HepG2 (cell line): ENCODE measurements around the gene P3H2. TPM values are rescaled to one million over a fixed set of nuclear protein-coding genes. Genes with fewer than 3 reads are reported as not detected.

ENCODE experiments used
- ATAC-seq: fragments of 200-7000 bp; cut with Tn5 transposase; 3 replicates; pipeline ENCODE4 v1.9.1; 2020; ENCODE audit warnings: mild to moderate bottlenecking, moderate library complexity
- BruUV-seq: library from RNA; stranded (reverse); fragments of 400-500 nt; replicated peaks from 2 replicates; lab custom pipeline; 2021; lab: Mats Ljungman, UMichigan
- CTCF ChIA-PET: fragments of 300-600 bp; formaldehyde crosslinking; extraction: SDS; loops from one replicate; lab custom pipeline; 2021; ENCODE audit warnings: low total read pairs, inconsistent platforms, low intra/inter-chr PET ratio; lab: Yijun Ruan, JAX
- POLR2A ChIA-PET: fragments of 350-600 bp; sonication (Branson Sonifier 250); formaldehyde crosslinking; loops from one replicate; lab custom pipeline; 2020; ENCODE audit warnings: antibody characterized with exemption, inconsistent platforms; lab: Yijun Ruan, JAX
- DNase-seq: peaks from one replicate; pipeline ENCODE4 v3.0.0-alpha.2; 2015; ENCODE audit warnings: low spot score
- FAIRE-seq: peaks from 3 replicates; lab custom pipeline; 2011; peaks lifted over from hg19 to GRCh38; lab: Jason Lieb, UNC
- H2AFZ ChIP-seq: one replicate; pipeline ENCODE4 v1.6.1; 2011; ENCODE audit warnings: low read length, inconsistent platforms
- H3K27ac ChIP-seq: fragments of 300-600 bp; 3 replicates; pipeline ENCODE4 v1.8.0; 2011; ENCODE audit warnings: mixed run types, mild to moderate bottlenecking, mixed read lengths, low read length, inconsistent platforms; ENCODE audit not compliant: insufficient read depth; ENCODE audit errors: extremely low read length
- H3K27me3 ChIP-seq, 2 experiments: fragments of 200-600 bp in 1 of 2; 2 replicates in 1 of 2; 3 replicates in 1 of 2; pipeline versions ENCODE4 v1.6.0 to v1.8.0; 2011; ENCODE audit warnings: low read length in 2 of 2, mild to moderate bottlenecking in 2 of 2, moderate library complexity in 2 of 2, inconsistent platforms in 1 of 2; ENCODE audit not compliant: insufficient read depth in 2 of 2, control insufficient read depth in 1 of 2
- H3K36me3 ChIP-seq, 2 experiments: fragments of 200-600 bp in 1 of 2; replicated peaks in 1 of 2; 2 replicates in 1 of 2; 3 replicates in 1 of 2; pipeline versions ENCODE4 v1.5.1 to v1.8.0; 2011; ENCODE audit warnings: low read length in 2 of 2, inconsistent platforms in 1 of 2; ENCODE audit not compliant: insufficient read depth in 2 of 2, control insufficient read depth in 1 of 2
- H3K4me1 ChIP-seq: 2 replicates; pipeline ENCODE4 v1.5.1; 2012; ENCODE audit warnings: low read length, inconsistent platforms; ENCODE audit not compliant: insufficient read depth
- H3K4me2 ChIP-seq: 2 replicates; pipeline ENCODE4 v1.6.0; 2011; ENCODE audit warnings: low read depth, low read length, inconsistent platforms
- H3K4me3 ChIP-seq, 3 experiments: fragments of 200-600 bp in 1 of 3; sonication (generic), shearing (Covaris generic) in 1 of 3; replicated peaks in 1 of 3; 2 replicates each; pipeline ENCODE4 v1.5.1; 2011 to 2016; ENCODE audit warnings: low read length in 3 of 3, inconsistent platforms in 2 of 3, low read depth in 2 of 3, mild to moderate bottlenecking in 2 of 3, control low read depth in 1 of 3, mixed read lengths in 1 of 3; ENCODE audit not compliant: insufficient read depth in 1 of 3
- H3K79me2 ChIP-seq: one replicate; pipeline ENCODE4 v1.6.1; 2011; ENCODE audit warnings: low read length, inconsistent platforms; ENCODE audit not compliant: insufficient read depth
- H3K9ac ChIP-seq: 2 replicates; pipeline ENCODE4 v1.6.0; 2011; ENCODE audit warnings: mild to moderate bottlenecking, low read depth, low read length, inconsistent platforms; ENCODE audit not compliant: insufficient read depth
- H3K9me3 ChIP-seq: 2 replicates; pipeline ENCODE4 v1.5.1; 2012; ENCODE audit warnings: mild to moderate bottlenecking, low read length
- H4K20me1 ChIP-seq: 2 replicates; pipeline ENCODE4 v1.6.0; 2011; ENCODE audit warnings: inconsistent platforms, mild to moderate bottlenecking, low read length, moderate library complexity; ENCODE audit not compliant: insufficient read depth
- BCLAF1 ChIP-seq: fragments of 450-650 bp; IDR thresholded peaks from 2 replicates; pipeline ENCODE4 v1.6.1; 2017; ENCODE audit warnings: mild to moderate bottlenecking
- FOXK1 ChIP-seq: sonication (generic); formaldehyde crosslinking; IDR thresholded peaks from 2 replicates; pipeline ENCODE4 v1.4.0; 2020; ENCODE audit warnings: low read depth, missing genetic modification reagents, borderline replicate concordance
- MBD4 ChIP-seq: IDR thresholded peaks from 2 replicates; pipeline ENCODE4 v1.6.1; 2012; ENCODE audit warnings: low read length, inconsistent platforms, borderline replicate concordance
- NR0B2 ChIP-seq: sonication (generic); formaldehyde crosslinking; IDR thresholded peaks from 2 replicates; pipeline ENCODE4 v1.4.0; 2020; ENCODE audit warnings: mild to moderate bottlenecking, missing genetic modification reagents
- WGBS: methylation state at CpG from one replicate; pipeline ENCODE4 v1.1.6; 2017; ENCODE audit warnings: low lambda C conversion rate; 5-methylcytosine and 5-hydroxymethylcytosine counted together
- in situ Hi-C: cut with HindIII; loops from 2 replicates; pipeline ENCODE4 v1.10.0; 2017; ENCODE audit warnings: low pct_unique_long_range_greater_than_20kb; ENCODE audit not compliant: extremely low pct_ligation_motif_present
- intact Hi-C: fragments of 100-400 bp; cut with micrococcal nuclease; formaldehyde crosslinking; loops from one replicate; pipeline ENCODE4 v1.10.0; 2022; ENCODE audit not compliant: unreplicated experiment
- polyA plus RNA-seq, 8 experiments: library from polyadenylated mRNA; depleted of rRNA in 3 of 8; stranded (reverse) in 7 of 8; unstranded in 1 of 8; fragments of >200 nt; fragmentation: Illumina TruSeq in 4 of 8; extraction: Trizol in 4 of 8; gene quantifications; 2 replicates each; pipeline versions ENCODE4 v1.2.1 to v1.2.3, GENCODE V29; 2011 to 2016; ENCODE audit warnings: low read depth in 4 of 8, missing spikeins in 1 of 8, mixed read lengths in 1 of 8; ENCODE audit not compliant: insufficient read depth in 1 of 8
- total RNA-seq, 5 experiments: library from RNA; depleted of rRNA; stranded (reverse); fragments of >200 nt; fragmentation: Illumina TruSeq; extraction: Trizol; gene quantifications; 2 replicates each; pipeline ENCODE4 v1.2.3, GENCODE V29; 2016; ENCODE audit warnings: low read depth in 1 of 5
- TF ChIP-seq, protein P1 (sequence below): sonication (generic); formaldehyde crosslinking; IDR thresholded peaks from 2 replicates; pipeline ENCODE4 v1.5.0; 2020; ENCODE audit warnings: mild to moderate bottlenecking, missing genetic modification reagents
- TF ChIP-seq, protein P2 (sequence below): sonication (generic); formaldehyde crosslinking; IDR thresholded peaks from 2 replicates; pipeline ENCODE4 v1.8.1; 2022; ENCODE audit warnings: mild to moderate bottlenecking, missing genetic modification reagents

The P3H2 gene
- total and polyA plus RNA-seq, 2 of the 13 experiments (the other 11 are each of a cell fraction or from before 2014, with no cell fraction given), result not detected

GRCh38 chr3:189966843-189967242, 153.9 kb downstream of the P3H2 start:
- ChIA-PET CTCF (interaction anchor here (1.3 to 2.2 kb wide), 3 partner anchors 66 to 458 kb away, joined by 3 to 14 read pairs (median 7); no protein-coding TSS in a partner anchor), POLR2A (no interaction called here)
- Histone ChIP-seq H3K27me3 (no peaks in the 10 kb centered on the region; a peak in 1 of 5 replicates), H3K9ac (no peak overlapping the region), H4K20me1 (no peaks in the 10 kb centered on the region), H3K27ac (no peak overlapping the region), H3K9me3 (no peaks in the 10 kb centered on the region), H2AFZ (no peak overlapping the region), H3K4me3 (no peak overlapping the region), H3K4me2 (no peak overlapping the region), H3K4me1 (no peaks in the 10 kb centered on the region), H3K79me2 (no peaks in the 10 kb centered on the region), H3K36me3 (no peaks in the 10 kb centered on the region)
- intact Hi-C loops, result loop anchor here (1.0 to 10.0 kb wide), 5 partner anchors 68 to 355 kb away; partner anchors contain the start of genes CLDN1 and P3H2
- 8% methylated on average over 5 of the region's 5 CpGs for WGBS
- ATAC-seq (no peak), DNase-seq (no peak), FAIRE-seq (no peak)
- in situ Hi-C loops, result loop anchor here (25.0 kb wide), 2 partner anchors 445 to 720 kb away; no protein-coding TSS in a partner anchor
- BruUV-seq, result no TSS peak
- TF ChIP-seq NR0B2 (CRISPR knock-in tag) (no peak), MBD4 (no peak), BCLAF1 (no peak), FOXK1 (CRISPR knock-in tag) (no peak)
- TF ChIP-seq, protein P1, sequence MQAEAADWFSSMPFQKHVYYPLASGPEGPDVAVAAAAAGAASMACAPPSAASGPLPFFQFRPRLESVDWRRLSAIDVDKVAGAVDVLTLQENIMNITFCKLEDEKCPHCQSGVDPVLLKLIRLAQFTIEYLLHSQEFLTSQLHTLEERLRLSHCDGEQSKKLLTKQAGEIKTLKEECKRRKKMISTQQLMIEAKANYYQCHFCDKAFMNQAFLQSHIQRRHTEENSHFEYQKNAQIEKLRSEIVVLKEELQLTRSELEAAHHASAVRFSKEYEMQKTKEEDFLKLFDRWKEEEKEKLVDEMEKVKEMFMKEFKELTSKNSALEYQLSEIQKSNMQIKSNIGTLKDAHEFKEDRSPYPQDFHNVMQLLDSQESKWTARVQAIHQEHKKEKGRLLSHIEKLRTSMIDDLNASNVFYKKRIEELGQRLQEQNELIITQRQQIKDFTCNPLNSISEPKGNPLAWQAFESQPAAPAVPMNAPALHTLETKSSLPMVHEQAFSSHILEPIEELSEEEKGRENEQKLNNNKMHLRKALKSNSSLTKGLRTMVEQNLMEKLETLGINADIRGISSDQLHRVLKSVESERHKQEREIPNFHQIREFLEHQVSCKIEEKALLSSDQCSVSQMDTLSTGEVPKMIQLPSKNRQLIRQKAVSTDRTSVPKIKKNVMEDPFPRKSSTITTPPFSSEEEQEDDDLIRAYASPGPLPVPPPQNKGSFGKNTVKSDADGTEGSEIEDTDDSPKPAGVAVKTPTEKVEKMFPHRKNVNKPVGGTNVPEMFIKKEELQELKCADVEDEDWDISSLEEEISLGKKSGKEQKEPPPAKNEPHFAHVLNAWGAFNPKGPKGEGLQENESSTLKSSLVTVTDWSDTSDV, result no peak
- TF ChIP-seq, protein P2, sequence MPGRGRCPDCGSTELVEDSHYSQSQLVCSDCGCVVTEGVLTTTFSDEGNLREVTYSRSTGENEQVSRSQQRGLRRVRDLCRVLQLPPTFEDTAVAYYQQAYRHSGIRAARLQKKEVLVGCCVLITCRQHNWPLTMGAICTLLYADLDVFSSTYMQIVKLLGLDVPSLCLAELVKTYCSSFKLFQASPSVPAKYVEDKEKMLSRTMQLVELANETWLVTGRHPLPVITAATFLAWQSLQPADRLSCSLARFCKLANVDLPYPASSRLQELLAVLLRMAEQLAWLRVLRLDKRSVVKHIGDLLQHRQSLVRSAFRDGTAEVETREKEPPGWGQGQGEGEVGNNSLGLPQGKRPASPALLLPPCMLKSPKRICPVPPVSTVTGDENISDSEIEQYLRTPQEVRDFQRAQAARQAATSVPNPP (CRISPR knock-in tag), result no peak
